ENCODE results near the gene EPS15.
A peak's percentile ranks its signal among the peaks of the same experiment; 100 is the strongest.

EPS15 gene

DNA sequence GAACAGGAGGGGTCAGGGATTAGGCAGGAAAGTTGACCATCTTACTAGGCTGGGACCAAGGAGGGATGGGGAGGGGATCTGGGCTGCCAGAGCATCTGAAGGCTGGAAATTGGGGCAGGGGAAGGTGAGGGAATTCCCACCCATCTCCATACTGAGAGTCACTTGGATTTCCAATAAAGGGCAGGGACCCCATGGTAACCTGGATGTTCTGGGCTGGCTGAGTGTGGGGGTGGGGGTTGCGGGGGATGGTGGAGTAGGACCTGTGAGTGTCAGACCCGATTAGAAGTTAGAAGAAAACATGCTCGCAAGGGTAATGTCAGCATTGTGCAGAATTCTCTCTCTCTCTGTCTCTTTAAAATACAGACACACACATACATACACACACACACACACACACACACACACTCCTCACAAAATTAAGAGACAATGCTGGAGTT is 40.0 kb upstream of the EPS15 start:
- TF ChIP-seq KLF10 (tag by site-specific recombination; IDR thresholded peaks at IDR 0.05) = no peak
- no peak for TF ChIP-seq ZNF302 (tag by site-specific recombination; IDR thresholded peaks at IDR 0.05; ENCODE audit: low read depth)
- peak; percentile 31; the same call in 1 of the 2 replicates for TF ChIP-seq ZBTB17 (tag by site-specific recombination; IDR thresholded peaks at IDR 0.05)
- TF ChIP-seq MYNN (tag by site-specific recombination; IDR thresholded peaks at IDR 0.05; ENCODE audit: borderline replicate concordance) = no peak
- no peak for TF ChIP-seq ZBTB21 (tag by site-specific recombination; IDR thresholded peaks at IDR 0.05)
- TF ChIP-seq, protein P1, sequence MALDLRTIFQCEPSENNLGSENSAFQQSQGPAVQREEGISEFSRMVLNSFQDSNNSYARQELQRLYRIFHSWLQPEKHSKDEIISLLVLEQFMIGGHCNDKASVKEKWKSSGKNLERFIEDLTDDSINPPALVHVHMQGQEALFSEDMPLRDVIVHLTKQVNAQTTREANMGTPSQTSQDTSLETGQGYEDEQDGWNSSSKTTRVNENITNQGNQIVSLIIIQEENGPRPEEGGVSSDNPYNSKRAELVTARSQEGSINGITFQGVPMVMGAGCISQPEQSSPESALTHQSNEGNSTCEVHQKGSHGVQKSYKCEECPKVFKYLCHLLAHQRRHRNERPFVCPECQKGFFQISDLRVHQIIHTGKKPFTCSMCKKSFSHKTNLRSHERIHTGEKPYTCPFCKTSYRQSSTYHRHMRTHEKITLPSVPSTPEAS (tag by site-specific recombination; IDR thresholded peaks at IDR 0.05) = peak; percentile 37; the same call in 1 of the 2 replicates
- no peaks in the 10 kb centered on the region for H3K4me1 ChIP-seq (ENCODE audit: control insufficient read depth, insufficient read depth, low read length)
- no peaks in the 10 kb centered on the region for H3K9me3 ChIP-seq (ENCODE audit: control insufficient read depth, insufficient read depth, low read depth, low read length)
- ChIA-PET POLR2A (no interaction called here), CTCF (no interaction called here)
- H3K4me3 ChIP-seq (ENCODE audit: low read depth, low read length) = no peak overlapping the region
- no peaks in the 10 kb centered on the region for H3K36me3 ChIP-seq (ENCODE audit: control insufficient read depth in 2 of 2, insufficient read depth in 1 of 2, low read length in 2 of 2)
- H3K27ac ChIP-seq (ENCODE audit: extremely low read depth, low read depth, low read length) = no peak overlapping the region

DNA sequence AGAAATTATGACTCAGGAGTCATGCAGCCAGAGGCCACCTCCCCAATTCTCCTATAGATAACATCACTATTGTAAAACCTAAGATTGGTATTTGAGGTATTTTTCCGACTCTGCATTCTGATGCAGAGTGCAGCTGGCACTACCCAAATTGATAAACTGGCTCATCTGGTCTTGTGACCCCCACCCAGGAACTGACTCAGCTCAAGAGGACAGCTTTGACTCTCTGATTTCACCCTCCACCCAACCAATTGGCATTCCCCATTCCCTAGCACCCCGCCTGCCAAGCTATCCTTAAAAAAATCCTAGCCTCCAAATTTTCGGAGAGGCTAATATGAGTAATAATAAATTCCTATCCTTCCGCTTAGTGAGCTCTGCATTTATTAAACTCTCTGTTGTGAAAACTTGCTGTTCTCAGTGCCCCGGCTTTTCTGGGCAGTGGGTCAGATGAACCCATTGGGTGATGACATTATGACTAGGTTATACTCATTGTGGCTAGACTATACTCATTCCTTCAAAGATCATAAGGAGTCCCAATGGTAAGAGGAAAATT is 39.4 kb upstream of the EPS15 start:
- H3K9me3 ChIP-seq (ENCODE audit: control insufficient read depth, insufficient read depth, low read depth, low read length) = no peaks in the 10 kb centered on the region
- CTCF ChIA-PET = no interaction called here
- POLR2A ChIA-PET = no interaction called here
- H3K4me3 ChIP-seq (ENCODE audit: low read depth, low read length) = no peak overlapping the region
- H3K4me1 ChIP-seq (ENCODE audit: control insufficient read depth, insufficient read depth, low read length) = no peaks in the 10 kb centered on the region
- H3K36me3 ChIP-seq (ENCODE audit: control insufficient read depth in 2 of 2, insufficient read depth in 1 of 2, low read length in 2 of 2) = no peaks in the 10 kb centered on the region
- H3K27ac ChIP-seq (ENCODE audit: extremely low read depth, low read depth, low read length) = no peak overlapping the region
- TF ChIP-seq, protein P2, sequence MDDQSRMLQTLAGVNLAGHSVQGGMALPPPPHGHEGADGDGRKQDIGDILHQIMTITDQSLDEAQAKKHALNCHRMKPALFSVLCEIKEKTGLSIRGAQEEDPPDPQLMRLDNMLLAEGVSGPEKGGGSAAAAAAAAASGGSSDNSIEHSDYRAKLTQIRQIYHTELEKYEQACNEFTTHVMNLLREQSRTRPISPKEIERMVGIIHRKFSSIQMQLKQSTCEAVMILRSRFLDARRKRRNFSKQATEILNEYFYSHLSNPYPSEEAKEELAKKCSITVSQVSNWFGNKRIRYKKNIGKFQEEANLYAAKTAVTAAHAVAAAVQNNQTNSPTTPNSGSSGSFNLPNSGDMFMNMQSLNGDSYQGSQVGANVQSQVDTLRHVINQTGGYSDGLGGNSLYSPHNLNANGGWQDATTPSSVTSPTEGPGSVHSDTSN (CRISPR knock-in tag; IDR thresholded peaks at IDR 0.05) = no peak
- TF ChIP-seq ZNF404 (tag by site-specific recombination; IDR thresholded peaks at IDR 0.05) (no peak), ZNF626 (tag by site-specific recombination; IDR thresholded peaks at IDR 0.05) (no peak), ZNF473 (tag by site-specific recombination; IDR thresholded peaks at IDR 0.05) (no peak), ZNF514 (tag by site-specific recombination; IDR thresholded peaks at IDR 0.05) (no peak), TCF7L2 (IDR thresholded peaks at IDR 0.05; ENCODE audit: borderline replicate concordance, low read depth, low read length) (no peak), ZNF426 (tag by site-specific recombination; IDR thresholded peaks at IDR 0.05) (no peak), ZNF350 (tag by site-specific recombination; IDR thresholded peaks at IDR 0.05) (no peak)
- TF ChIP-seq, protein P3, sequence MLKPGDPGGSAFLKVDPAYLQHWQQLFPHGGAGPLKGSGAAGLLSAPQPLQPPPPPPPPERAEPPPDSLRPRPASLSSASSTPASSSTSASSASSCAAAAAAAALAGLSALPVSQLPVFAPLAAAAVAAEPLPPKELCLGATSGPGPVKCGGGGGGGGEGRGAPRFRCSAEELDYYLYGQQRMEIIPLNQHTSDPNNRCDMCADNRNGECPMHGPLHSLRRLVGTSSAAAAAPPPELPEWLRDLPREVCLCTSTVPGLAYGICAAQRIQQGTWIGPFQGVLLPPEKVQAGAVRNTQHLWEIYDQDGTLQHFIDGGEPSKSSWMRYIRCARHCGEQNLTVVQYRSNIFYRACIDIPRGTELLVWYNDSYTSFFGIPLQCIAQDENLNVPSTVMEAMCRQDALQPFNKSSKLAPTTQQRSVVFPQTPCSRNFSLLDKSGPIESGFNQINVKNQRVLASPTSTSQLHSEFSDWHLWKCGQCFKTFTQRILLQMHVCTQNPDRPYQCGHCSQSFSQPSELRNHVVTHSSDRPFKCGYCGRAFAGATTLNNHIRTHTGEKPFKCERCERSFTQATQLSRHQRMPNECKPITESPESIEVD (tag by site-specific recombination; IDR thresholded peaks at IDR 0.05) = no peak
- TF ChIP-seq, protein P4, sequence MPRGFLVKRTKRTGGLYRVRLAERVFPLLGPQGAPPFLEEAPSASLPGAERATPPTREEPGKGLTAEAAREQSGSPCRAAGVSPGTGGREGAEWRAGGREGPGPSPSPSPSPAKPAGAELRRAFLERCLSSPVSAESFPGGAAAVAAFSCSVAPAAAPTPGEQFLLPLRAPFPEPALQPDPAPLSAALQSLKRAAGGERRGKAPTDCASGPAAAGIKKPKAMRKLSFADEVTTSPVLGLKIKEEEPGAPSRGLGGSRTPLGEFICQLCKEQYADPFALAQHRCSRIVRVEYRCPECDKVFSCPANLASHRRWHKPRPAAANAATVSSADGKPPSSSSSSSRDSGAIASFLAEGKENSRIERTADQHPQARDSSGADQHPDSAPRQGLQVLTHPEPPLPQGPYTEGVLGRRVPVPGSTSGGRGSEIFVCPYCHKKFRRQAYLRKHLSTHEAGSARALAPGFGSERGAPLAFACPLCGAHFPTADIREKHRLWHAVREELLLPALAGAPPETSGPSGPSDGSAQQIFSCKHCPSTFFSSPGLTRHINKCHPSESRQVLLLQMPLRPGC (tag by site-specific recombination; IDR thresholded peaks at IDR 0.05) = no peak
- TF ChIP-seq, protein P5, sequence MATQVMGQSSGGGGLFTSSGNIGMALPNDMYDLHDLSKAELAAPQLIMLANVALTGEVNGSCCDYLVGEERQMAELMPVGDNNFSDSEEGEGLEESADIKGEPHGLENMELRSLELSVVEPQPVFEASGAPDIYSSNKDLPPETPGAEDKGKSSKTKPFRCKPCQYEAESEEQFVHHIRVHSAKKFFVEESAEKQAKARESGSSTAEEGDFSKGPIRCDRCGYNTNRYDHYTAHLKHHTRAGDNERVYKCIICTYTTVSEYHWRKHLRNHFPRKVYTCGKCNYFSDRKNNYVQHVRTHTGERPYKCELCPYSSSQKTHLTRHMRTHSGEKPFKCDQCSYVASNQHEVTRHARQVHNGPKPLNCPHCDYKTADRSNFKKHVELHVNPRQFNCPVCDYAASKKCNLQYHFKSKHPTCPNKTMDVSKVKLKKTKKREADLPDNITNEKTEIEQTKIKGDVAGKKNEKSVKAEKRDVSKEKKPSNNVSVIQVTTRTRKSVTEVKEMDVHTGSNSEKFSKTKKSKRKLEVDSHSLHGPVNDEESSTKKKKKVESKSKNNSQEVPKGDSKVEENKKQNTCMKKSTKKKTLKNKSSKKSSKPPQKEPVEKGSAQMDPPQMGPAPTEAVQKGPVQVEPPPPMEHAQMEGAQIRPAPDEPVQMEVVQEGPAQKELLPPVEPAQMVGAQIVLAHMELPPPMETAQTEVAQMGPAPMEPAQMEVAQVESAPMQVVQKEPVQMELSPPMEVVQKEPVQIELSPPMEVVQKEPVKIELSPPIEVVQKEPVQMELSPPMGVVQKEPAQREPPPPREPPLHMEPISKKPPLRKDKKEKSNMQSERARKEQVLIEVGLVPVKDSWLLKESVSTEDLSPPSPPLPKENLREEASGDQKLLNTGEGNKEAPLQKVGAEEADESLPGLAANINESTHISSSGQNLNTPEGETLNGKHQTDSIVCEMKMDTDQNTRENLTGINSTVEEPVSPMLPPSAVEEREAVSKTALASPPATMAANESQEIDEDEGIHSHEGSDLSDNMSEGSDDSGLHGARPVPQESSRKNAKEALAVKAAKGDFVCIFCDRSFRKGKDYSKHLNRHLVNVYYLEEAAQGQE (tag by site-specific recombination; IDR thresholded peaks at IDR 0.05) = no peak
- TF ChIP-seq, protein P6, sequence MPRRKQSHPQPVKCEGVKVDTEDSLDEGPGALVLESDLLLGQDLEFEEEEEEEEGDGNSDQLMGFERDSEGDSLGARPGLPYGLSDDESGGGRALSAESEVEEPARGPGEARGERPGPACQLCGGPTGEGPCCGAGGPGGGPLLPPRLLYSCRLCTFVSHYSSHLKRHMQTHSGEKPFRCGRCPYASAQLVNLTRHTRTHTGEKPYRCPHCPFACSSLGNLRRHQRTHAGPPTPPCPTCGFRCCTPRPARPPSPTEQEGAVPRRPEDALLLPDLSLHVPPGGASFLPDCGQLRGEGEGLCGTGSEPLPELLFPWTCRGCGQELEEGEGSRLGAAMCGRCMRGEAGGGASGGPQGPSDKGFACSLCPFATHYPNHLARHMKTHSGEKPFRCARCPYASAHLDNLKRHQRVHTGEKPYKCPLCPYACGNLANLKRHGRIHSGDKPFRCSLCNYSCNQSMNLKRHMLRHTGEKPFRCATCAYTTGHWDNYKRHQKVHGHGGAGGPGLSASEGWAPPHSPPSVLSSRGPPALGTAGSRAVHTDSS (tag by site-specific recombination; IDR thresholded peaks at IDR 0.05) = no peak
- TF ChIP-seq, protein P7, sequence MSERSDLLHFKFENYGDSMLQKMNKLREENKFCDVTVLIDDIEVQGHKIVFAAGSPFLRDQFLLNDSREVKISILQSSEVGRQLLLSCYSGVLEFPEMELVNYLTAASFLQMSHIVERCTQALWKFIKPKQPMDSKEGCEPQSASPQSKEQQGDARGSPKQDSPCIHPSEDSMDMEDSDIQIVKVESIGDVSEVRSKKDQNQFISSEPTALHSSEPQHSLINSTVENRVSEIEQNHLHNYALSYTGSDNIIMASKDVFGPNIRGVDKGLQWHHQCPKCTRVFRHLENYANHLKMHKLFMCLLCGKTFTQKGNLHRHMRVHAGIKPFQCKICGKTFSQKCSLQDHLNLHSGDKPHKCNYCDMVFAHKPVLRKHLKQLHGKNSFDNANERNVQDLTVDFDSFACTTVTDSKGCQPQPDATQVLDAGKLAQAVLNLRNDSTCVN (tag by site-specific recombination; optimal IDR thresholded peaks at IDR 0.05) = no peak
- TF ChIP-seq, protein P8, sequence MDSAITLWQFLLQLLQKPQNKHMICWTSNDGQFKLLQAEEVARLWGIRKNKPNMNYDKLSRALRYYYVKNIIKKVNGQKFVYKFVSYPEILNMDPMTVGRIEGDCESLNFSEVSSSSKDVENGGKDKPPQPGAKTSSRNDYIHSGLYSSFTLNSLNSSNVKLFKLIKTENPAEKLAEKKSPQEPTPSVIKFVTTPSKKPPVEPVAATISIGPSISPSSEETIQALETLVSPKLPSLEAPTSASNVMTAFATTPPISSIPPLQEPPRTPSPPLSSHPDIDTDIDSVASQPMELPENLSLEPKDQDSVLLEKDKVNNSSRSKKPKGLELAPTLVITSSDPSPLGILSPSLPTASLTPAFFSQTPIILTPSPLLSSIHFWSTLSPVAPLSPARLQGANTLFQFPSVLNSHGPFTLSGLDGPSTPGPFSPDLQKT (IDR thresholded peaks at IDR 0.05; ENCODE audit: borderline replicate concordance, low read depth, low read length) = no peak
